GM19023 (cell line): ENCODE results near the gene PPP2R3B.
"Not testable (repeated sequence)": the region's sequence is repeated elsewhere in the genome, so short reads cannot be mapped to it uniquely, and the experiment has no call there.

Source experiments
- ATAC-seq: cut with Tn5 transposase; IDR thresholded peaks from one replicate; pipeline ENCODE4 v1.9.1; 2021; ENCODE audit warnings: mild to moderate bottlenecking, moderate library complexity; ENCODE audit not compliant: unreplicated experiment

PPP2R3B gene

GRCh38 chrX:307261-308111 is 79.2 kb downstream of the PPP2R3B start:
- ATAC-seq: no peak

GRCh38 chrX:306614-307251 is 80.0 kb downstream of the PPP2R3B start:
- ATAC-seq: not testable (repeated sequence)

DNA sequence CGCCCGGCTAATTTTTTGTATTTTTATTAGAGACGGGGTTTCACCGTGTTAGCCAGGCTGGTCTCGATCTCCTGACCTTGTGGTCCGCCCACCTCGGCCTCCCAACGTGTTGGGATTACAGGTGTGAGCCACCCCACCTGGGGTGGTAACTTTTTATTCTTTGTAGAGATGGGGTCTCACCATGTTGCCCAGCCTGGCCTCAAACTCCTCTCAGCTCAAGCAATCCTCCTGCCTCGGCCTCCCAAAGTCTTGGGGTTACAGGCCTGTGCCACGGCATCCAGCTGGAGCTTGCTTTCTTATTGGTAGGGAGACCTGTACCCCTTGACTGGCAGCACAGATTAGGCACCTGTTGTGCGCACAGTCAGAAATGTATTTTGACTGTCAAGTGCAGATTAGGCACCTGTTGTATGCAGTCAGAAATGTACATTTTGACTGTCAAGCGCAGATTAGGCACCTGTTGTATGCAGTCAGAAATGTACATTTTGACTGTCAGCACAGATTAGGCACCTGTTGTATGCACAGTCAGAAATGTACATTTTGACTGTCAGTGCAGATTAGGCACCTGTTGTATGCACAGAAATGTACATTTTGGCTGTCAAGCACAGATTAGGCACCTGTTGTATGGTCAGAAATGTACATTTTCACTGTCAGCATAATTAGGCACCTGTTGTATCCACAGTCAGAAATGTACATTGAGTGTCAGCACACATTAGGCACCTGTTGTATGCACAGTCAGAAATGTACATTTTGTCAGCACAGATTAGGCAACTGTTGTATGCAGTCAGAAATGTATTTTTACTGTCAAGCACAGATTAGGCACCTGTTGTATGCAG is 80.7 kb downstream of the PPP2R3B start:
- ATAC-seq: not testable (repeated sequence)

DNA sequence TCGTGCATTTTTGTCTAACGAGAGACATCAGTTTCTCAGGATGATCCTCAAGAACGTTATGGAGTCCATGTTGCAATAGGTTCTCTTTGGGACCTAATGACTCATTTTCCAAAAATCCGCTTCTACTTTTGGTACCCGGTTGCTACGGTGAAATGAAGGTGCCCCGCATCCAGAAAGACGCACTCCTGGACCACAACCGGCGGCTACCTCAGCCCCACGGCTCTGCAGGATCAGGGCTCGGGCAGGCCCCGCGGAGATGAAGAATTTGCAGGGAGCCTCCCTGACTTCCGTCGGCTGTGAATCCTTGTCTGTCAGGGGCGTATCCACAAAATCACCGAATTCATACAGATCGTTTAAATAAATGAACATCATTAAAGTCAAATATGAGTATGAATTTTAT is 83.7 kb downstream of the PPP2R3B start:
- ATAC-seq: no peak

DNA sequence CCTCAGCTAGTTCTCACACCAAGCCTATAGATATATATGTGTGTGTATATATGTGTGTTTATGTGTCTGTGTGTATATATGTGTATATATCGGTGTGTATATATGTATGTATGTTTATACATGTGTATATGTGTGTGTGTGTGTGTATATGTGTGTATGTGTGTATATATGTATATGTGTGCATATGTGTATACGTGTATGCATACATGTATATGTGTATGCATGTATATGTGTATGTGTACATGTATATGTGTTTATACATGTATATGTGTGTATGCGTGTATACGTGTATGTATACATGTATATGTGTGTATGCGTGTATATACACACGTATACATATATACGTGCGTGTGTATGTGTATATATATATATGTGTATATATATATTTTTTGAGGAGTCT is 86.4 kb downstream of the PPP2R3B start:
- ATAC-seq: no peak

DNA sequence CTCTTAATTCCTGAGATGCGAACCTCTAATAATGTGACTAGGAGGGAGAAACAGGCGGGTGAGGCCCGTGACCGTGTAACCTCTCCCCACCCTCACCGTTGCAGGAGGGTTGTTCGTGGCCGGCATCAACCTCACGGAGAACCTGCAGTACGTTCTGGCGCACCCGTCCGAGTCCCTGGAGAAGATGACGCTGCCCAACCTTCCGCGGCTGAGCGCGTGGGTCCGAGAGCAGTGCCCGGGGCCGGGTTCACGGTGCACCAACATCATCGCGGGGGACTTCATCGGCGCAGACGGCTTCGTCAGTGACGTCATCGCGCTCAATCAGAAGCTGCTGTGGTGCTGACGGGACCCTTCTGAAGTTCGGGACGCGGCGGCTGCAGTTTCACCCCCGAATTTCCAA is 87.7 kb downstream of the PPP2R3B start:
- ATAC-seq: no peak

GRCh38 chrX:295136-295535 is 91.6 kb downstream of the PPP2R3B start:
- ATAC-seq: no peak

DNA sequence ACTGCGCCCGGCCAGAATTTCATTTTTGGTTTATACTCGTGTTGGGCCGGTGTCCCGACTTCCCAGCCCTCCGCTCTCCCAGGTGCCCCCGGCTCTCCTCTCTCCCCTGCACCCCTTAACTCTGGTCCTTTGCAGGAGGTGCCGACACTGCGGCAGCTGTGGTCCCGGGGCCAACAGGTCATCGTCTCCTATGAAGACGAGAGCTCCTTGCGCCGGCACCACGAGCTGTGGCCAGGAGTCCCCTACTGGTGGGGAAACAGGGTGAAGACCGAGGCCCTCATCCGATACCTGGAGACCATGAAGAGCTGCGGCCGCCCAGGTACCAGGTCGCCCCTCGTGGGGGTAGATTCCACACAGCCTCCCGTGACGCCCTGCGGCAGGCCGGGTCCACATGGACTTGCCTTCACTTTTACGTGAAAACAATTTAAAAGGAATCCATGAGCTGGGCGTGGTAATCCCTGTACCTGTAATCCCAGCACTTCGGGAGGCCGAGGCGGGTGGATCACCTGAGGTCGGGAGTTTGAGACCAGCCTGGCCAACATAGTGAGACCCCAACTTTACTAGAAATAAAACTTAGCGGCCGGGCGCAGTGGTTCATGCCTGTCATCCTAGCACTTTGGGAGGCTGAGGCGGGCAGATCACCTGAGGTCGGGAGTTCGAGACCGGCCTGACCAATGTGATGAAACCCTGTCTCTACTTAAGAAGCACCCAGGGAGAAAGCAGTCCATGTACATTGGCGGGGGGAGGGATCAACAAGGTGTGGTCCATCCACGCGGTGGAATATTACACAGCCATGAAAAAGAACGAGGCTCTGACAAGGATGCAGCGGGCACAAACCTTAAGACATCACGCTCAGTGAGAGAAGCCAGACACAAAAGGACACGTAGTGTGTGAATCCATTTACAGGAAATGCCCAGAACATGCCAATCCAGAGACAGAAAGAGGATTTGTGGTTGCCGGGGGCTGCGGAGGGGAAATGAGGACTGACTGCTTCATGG is 93.5 kb downstream of the PPP2R3B start:
- no peak for ATAC-seq

GRCh38 chrX:291411-291901 is 95.3 kb downstream of the PPP2R3B start:
- ATAC-seq: no peak

DNA sequence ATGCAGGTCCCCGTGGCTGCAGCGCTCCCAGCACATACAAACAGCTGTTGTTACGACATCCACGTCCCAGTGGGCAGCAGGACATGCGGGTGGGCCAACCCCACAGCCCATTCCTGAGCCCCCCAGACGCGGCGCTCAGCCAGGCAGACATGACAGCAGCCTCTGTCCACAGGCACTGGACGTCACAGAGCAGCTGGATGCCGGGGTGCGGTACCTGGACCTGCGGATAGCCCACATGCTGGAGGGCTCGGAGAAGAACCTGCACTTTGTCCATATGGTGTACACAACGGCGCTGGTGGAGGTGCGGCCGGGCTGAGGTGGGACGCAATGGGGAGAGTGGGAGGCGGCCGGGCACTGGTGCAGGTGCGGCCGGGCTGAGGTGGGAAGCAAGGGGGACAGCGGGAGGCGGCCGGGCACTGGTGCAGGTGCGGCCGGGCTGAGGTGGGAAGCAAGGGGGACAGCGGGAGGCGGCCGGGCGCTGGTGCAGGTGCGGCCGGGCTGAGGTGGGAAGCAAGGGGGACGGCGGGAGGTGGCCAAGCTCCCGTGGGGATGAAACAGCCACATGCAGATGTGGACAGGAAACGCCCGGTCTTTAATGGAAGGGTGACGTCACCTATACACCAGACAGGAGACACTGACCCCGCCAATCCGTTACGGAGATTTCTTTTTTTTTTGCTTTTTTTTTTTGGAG is 96.1 kb downstream of the PPP2R3B start:
- no peak for ATAC-seq

- ATAC-seq: no peak
Observed at GRCh38 chrX:288561-288991, 98.1 kb downstream of the PPP2R3B start.

- no peak for ATAC-seq
Observed at GRCh38 chrX:287670-288069, 99.0 kb downstream of the PPP2R3B start.

DNA sequence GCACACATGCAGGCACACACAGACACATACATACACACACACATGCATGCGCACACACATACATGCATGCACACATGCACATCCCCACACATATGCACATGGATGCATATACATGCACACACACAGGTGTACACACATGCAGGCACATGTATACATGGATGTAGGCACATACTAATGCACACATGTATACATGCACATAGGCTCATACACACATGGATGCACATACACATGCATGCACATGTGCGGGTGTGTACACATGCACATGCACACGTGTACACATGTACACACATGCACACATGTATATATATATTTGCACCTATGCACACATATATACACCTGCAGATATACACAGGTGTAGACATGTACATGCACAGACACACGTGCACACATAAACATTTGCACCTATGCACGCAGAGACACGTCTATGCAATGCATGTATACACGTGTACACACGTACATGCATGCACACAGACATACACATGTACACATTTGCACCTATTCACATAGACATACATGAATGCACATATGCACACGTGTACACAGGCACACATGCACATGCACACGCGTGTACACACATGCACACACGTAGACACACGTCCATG is 101.5 kb downstream of the PPP2R3B start:
- no peak for ATAC-seq
